ENCODE data around the gene HIVEP3.

DNA sequence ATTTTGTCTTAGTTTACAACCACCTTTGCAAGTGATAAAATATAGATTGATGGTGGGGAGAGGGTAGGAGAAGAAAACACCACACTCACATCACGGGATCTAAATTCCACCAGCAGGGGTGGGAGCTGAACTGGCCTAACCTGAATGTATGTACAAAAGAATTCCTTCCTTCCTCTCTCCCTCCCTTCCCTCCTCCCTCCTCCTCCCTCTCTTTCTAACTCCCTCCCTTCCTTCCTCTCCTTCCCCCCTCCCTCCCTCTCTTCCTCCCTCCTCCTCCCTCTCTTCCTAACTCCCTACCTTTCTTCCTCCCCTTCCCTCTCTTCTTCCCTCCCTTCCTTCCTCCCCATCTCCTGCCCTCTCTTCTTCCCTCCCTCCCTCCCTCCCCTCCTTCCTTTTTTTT, 40.2 kb downstream of the HIVEP3 start:
- TF ChIP-seq, protein P1, sequence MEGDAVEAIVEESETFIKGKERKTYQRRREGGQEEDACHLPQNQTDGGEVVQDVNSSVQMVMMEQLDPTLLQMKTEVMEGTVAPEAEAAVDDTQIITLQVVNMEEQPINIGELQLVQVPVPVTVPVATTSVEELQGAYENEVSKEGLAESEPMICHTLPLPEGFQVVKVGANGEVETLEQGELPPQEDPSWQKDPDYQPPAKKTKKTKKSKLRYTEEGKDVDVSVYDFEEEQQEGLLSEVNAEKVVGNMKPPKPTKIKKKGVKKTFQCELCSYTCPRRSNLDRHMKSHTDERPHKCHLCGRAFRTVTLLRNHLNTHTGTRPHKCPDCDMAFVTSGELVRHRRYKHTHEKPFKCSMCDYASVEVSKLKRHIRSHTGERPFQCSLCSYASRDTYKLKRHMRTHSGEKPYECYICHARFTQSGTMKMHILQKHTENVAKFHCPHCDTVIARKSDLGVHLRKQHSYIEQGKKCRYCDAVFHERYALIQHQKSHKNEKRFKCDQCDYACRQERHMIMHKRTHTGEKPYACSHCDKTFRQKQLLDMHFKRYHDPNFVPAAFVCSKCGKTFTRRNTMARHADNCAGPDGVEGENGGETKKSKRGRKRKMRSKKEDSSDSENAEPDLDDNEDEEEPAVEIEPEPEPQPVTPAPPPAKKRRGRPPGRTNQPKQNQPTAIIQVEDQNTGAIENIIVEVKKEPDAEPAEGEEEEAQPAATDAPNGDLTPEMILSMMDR (IDR thresholded peaks at IDR 0.05; ENCODE audit: insufficient read depth, low read depth, low read length), result no peak
- TF ChIP-seq EZH2 (IDR thresholded peaks at IDR 0.05; ENCODE audit: insufficient read depth, low read length), result no peak

All from astrocyte (in vitro differentiated cells and primary cell).